Amniotic stem cell (primary cell): Measurements from ENCODE around the gene NDUFA6.
"Not testable (repeated sequence)": the region's sequence is repeated elsewhere in the genome, so short reads cannot be mapped to it uniquely, and the experiment has no call there.

ENCODE experiments used
- DNase-seq: peaks from one replicate; lab custom pipeline; 2025; lab: John Stamatoyannopoulos, UW

Gene NDUFA6

DNA sequence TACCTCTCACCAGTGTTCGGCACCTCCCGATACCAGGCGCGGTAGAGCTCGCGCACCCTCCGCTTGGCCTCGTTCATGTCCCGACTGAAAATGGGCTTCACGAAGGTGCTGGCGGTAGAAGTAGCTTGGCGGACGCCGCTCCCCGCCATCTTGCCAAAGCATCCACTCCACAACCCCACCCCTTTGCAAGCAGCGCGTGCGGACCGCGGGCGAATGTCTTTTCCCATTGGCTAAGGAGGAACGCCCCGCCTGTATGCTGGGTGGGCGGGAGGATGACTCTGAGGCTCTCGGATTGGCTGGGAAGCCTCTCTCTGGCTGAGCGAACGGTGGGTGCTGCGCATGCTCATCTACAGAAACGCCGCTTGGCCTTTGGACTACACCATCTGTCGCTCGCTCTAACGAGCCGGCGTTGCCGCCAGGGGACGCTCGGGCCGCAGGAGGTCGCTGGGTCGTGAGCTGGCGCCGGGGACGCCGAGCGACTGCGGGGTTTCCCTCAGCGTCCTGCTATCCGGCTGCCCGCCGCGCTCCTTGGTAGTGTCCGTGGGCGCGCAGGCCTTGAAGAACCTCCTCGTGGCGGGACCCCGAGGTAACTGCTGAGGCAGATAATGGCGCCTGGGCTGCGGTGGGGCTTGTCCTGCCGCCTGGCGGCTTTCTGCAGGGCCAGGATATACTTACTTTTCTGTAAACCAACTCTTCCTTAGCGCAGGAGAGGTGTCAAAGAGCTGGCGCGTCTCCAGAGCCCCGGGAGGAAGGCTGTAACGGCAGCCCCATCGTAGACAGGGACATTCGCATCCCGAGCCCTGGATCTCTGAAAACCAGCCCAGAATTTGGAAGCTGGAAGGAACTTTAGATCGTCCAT lies at the start of gene NDUFA6:
Gene NDUFA6 (minus strand): TSS at position 177 of the 859 bp plus-strand sequence. CDS start 28 bp downstream, at position 149.
- DNase-seq, result peak; percentile 98

DNA sequence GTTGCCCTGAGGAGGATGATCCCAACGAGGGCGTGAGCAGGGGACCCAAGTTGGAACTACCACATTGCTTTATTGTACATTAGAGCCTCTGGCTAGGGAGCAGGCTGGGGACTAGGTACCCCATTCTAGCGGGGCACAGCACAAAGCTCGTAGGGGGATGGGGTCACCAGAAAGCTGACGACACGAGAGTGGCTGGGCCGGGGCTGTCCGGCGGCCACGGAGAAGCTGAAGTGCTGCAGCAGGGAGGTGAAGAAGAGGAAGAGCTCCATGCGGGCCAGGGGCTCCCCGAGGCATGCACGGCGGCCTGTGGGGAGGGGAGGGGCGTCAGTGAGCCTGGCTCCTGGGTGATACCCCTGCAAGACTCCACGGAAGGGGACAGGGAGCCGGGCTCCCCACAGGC lies 49.6 kb upstream of the NDUFA6 start:
- not testable (repeated sequence) for DNase-seq

DNA sequence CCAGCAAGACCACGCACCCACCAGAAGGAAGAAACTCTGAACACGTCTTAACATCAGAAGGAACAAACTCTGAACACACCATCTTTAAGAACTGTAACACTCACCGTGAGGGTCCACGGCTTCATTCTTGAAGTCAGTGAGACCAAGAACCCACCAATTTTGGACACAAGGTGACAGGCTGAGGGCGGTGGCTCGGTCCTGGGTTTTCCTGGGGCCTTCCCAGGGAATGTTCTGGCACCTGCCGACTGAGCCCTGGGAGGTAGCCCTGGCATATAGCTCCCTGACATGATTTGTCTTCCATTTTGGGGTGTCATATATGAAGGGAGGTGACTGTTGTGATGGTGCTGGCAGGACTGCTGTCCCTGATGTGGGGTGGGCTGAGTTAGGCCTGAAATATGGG lies 48.9 kb upstream of the NDUFA6 start:
- not testable (repeated sequence) for DNase-seq

DNA sequence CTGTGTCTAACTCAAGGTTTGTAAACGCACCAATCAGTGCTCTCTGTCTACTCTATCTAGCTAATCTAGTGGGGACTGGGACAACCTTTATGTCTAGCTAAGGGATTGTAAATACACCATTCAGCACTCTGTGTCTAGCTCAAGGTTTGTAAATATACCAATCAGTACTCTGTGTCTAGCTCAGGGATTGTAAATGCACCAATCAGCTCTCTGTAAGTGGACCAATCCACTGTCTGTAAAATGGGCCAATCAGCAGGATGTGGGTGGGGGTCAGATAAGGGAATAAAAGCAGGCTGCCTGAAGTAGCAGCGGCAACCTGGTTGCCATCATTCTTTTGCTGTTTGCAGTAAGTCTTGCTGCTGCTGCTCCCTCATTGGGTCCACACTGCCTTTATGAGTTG lies 48.4 kb upstream of the NDUFA6 start:
- DNase-seq, result no peak

DNA sequence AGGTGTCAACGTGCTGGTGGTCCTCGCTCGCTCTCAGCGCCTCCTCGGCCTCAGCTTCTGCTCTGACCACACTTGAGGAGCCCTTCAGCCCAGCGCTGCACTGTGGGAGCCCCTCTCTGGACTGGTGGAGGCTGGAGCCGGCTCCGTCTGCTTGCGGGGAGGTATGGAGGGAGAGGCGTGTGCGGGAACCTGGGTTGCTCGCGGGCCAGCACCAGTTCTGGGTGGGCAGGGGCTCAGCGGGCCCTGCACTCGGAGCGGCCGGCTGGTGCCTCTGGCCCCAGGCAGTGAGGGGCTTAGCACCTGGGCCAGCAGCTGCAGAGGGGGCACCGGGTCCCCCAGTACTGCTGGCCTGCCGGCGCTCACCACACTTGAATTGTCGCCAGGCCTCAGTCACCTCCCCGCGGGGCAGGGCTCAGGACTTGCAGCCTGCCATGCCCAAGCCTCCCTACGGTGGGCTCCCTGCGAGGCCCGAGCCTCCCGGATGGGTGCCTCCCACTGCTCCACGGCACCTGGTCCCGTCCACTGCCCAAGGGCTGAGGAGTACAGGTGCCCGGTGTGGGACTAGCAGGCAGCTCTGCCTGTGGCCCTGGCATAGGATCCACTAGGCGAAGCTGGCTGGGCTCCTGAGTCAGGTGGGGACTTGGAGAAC lies 47.7 kb upstream of the NDUFA6 start:
- no peak for DNase-seq

DNA sequence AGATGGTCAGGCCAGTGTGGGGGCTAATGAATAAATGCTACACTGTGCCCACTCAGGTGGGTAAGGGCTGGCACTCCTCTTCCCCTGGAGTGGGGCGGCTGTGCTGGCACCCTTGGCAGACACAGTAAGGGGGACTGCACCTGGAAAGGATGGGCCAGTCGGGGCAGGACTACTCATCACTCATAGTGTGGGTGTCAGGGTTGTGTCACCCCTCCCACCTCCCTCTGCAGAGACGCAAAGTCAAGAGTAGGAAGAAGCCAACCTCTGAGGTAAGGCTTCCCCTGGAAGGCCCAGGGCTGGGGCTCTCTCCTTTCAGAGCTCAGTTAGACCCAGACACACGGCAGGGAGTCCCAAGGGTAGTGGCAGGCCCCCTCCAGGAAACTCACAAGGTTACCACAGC lies 45.1 kb upstream of the NDUFA6 start:
- not testable (repeated sequence) for DNase-seq

DNA sequence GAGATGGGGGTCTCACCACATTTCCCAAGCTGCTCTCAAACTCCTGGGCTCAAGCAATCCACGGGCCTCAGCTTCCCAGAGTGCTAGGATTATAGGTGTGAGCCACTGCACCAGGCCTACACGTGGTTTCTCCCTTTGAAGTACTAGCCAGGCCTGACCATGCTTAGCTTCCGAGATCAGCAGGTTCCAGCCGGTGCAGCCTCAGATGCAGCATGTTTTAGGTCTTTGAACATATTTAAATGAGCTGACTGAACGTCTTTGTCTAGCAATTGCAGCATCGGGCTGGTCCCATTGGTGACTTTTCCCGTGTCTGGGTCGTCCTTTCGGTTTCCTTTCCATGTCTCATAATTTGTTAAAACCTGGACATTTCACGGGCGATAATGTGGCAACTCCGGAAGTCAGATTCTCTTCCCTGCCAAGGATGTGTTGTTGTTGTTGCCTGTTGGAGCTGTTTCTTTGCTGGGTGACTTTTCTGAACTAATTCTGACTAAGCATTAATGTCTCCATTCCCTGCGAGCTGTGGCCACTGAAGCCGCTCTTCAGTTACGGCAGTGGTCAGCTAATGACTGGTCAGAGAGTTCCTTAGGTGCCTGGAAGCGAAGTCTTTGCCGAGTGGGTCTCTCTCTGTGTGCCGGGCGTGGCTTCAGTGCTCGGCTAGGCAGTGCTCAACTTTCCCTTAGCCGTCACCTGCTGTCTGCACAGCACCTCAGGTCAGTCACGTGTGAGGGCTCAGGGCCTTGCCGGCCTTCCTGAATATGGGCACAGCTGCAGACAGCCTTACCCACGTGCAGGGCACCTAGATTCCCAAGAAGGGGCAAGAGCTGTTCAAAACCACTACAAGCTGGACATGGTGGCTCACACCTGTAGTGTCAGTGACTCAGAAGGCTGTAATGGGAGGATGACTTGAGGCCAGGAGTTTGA lies 43.8 kb upstream of the NDUFA6 start:
- DNase-seq, result no peak

DNA sequence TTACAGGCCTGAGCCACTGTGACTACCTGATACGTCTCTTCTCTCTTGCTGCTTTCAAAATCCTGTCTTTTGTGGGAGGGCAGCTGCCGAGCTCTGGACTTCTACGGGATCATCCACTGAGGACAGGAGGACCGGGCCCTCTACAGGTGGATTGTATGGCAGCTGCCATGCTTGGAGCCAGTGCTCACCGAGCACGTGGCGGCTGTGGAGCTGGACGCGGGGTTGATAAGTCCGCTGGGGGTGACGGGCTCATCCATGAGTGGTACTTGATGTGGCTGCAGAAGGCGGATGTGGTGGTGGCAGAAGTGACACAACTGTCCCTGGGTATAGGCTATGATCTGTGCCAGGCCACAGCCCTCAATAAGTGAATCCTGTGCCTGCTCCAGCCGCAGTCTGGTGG lies 41.9 kb upstream of the NDUFA6 start:
- no peak for DNase-seq

DNA sequence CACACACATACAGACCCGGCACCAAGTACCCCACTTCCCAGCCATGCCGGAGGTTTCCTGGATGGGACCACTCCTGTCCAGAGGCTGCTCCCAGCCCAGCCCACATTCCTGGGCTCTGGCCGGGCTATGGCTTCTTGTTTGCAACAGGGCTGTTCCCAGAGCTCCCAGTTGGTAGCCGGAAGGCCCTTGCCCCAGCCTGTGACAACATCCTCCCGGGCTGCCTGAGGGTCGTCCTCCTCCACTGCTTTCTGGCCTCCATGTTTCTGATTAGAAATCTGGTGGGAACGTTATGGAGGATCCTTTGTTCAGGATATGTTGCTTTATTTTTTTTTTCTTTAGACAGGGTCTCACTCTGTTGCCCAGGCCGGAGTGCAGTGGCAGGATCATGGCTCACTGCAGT lies 41.0 kb upstream of the NDUFA6 start:
- DNase-seq, result no peak

DNA sequence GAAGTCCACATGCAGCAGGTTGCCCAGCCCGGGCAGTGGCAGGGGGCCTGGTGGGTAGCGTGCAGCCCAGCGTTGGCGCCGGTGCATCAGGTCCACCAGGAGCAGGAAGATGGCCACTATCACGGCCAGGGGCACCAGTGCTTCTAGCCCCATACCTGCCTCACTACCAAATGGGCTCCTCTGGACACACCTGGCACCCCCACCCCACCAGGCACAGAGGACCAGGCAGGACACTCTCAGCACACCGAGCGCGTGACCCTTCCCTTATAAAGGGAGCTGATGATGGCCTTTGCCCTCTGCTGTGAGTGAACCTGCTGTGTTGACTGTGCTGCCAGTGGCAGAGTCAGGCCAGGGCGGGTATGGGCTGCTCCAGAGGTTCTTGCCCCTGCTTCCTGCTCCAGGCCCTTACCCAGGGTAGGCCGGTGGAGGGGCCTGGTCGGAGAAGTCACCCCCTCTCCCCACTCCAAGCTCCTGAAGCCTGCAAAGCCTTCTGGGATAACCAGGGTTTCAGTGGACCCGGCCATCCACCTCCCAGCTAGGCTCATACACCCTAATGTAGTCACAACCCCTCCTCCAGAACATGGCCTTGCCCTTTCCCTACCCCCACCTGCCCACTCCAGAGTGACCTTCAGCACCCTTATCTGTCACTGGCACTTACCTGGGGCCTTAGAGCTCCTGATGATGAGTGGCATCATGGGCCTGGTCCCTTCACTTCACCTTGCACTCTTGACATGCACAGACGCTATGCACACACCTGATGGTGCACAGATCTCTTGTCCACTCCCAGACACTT lies 40.3 kb upstream of the NDUFA6 start, which contains the start of gene CYP2D6:
Gene CYP2D6 (minus strand): TSS at position 172 of the 793 bp plus-strand sequence. CDS start 19 bp downstream, at position 153.
- DNase-seq, result not testable (repeated sequence)

DNA sequence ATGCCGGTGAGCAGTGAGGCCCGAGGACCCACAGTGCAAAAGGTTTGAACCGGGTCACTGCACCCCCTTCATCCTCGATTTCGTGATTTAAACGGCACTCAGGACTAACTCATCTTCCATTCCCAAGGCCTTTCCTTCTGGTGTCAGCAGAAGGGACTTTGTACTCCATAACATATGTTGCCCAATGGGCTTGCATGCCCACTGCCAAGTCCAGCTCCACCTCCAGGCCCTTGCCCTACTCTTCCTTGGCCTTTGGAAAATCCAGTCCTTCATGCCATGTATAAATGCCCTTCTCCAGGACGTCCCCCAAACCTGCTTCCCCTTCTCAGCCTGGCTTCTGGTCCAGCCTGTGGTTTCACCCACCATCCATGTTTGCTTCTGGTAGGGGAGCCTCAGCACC lies 39.6 kb upstream of the NDUFA6 start:
- not testable (repeated sequence) for DNase-seq

DNA sequence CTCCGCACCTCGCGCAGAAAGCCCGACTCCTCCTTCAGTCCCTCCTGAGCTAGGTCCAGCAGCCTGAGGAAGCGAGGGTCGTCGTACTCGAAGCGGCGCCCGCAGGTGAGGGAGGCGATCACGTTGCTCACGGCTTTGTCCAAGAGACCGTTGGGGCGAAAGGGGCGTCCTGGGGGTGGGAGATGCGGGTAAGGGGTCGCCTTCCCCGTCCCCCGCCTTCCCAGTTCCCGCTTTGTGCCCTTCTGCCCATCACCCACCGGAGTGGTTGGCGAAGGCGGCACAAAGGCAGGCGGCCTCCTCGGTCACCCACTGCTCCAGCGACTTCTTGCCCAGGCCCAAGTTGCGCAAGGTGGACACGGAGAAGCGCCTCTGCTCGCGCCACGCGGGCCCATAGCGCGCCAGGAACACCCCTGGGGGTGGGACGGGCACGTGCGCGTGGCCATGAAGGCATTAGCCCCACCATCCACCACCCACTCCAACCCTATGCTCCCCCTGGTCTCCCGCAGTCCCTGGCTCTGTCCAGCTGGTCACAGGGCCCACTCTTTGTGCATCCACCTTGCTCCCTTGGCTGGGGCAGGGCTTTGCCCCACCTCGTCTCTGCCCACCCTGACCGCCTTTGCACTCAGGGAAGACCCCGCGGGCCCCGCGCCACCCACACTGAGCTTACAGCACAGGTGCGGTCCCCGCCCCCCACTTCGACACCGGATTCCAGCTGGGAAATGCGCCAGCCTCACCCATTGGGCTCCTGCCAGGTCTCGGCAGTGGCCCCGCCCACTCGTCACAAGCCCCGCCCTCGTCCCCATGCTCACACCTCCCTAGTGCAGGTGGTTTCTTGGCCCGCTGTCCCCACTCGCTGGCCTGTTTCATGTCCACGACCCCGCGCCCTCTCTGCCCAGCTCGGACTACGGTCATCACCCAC lies 38.5 kb upstream of the NDUFA6 start:
- not testable (repeated sequence) for DNase-seq

DNA sequence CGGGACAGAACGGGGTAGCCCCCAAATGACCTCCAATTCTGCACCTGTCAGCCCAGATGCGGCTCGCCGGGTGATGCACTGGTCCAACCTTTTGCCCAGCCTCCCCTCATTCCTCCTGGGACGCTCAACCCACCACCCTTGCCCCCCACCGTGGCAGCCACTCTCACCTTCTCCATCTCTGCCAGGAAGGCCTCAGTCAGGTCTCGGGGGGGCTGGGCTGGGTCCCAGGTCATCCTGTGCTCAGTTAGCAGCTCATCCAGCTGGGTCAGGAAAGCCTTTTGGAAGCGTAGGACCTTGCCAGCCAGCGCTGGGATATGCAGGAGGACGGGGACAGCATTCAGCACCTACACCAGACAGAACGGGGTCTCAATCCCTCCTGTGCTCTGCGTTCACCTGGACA lies 37.4 kb upstream of the NDUFA6 start:
- not testable (repeated sequence) for DNase-seq

DNA sequence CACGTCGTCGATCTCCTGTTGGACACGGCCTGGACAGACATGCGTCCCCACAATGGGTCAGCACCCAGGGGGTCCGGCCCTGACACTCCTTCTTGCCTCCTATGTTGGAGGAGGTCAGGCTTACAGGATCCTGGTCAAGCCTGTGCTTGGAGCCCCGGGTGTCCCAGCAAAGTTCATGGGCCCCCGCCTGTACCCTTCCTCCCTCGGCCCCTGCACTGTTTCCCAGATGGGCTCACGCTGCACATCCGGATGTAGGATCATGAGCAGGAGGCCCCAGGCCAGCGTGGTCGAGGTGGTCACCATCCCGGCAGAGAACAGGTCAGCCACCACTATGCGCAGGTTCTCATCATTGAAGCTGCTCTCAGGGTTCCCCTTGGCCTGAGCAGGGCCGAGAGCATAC lies 37.0 kb upstream of the NDUFA6 start:
- no peak for DNase-seq

DNA sequence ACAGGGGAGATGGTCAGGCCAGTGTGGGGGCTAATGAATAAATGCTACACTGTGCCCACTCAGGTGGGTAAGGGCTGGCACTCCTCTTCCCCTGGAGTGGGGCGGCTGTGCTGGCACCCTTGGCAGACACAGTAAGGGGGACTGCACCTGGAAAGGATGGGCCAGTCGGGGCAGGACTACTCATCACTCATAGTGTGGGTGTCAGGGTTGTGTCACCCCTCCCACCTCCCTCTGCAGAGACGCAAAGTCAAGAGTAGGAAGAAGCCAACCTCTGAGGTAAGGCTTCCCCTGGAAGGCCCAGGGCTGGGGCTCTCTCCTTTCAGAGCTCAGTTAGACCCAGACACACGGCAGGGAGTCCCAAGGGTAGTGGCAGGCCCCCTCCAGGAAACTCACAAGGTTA lies 33.0 kb upstream of the NDUFA6 start:
- not testable (repeated sequence) for DNase-seq

DNA sequence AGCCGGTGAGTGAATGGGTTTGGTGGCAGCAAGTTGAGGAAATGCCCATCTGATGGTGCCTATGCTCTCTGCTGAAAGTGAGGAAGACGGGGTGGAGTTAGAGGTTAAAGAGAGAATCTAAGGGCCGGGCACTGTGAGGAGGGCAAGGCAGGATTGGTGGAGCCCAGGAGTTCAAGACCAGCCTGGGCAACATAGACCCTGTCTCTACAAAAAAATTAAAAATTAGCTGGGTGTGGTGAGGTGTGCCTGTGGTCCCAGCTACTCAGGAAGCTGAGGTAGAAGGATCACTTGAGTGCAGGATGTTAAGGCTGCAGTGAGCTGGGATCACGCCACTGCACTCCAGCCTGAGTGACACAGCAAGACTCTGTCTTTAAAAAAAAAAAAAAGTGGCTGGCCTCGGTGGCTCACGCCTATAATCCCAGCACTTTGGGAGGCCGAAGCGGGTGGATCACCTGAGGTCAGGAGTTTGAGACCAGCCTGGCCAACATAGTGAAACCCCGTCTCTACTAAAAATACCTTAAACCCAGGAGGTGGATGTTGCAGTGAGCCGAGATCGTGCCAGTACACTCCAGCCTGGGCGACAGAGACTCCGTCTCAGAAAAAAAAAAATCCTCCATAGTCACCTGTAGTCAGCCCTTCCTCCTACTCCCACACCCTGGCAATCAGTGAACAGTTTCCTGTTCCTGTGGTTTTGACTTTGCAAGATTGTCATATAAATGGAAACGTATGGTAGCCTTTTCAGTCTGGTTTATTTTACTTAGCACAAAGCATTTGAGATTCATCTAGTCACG lies 29.9 kb upstream of the NDUFA6 start:
- DNase-seq, result not testable (repeated sequence)

DNA sequence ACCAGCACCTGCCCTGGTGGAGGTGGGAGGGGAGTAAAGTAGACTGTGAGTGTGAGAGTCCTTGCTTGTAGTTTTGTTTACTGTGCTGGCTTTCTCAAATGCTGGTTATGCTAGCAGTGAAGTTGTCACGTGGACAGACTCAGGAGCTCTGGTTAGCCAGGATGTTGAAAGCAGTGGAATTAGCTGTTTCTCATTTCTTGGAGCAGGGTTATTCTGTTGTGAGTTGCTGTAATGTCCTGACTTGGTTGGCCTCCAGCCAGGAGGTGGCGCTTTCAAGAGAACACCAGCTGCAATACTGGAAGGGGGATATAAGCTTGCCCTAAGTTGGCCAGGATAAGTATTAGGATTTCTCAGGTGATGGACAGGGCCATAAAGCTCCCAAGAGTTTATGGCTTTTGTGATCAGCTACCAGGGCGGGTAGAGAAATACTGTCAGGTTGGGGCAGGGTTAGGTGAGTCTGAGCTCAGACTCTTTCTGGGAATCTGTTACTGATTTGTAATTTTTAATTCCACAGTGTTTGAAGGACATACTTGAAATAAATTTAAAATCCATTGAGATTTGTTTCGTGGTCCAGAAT lies 26.4 kb upstream of the NDUFA6 start:
- DNase-seq, result no peak

DNA sequence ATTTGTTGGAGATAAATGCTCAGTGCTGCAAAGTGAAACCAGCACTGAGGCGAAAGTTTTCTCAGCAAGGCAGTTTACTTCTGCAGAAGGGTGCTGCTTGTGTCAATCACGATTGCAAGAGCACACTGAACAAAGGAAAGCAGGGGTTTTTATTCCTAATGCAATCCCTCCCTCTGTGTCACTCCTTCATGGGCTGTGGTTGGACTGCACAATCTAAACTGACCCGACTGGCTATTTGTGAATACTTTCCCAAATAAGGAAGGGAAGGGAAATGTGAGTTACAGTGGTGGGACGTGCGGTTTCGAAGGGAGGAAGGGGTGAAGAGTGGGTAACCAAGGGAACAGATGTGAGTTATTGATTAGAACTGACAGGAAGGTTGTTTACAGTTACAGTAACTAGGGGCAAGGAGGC lies 24.9 kb upstream of the NDUFA6 start:
- DNase-seq, result not testable (repeated sequence)

DNA sequence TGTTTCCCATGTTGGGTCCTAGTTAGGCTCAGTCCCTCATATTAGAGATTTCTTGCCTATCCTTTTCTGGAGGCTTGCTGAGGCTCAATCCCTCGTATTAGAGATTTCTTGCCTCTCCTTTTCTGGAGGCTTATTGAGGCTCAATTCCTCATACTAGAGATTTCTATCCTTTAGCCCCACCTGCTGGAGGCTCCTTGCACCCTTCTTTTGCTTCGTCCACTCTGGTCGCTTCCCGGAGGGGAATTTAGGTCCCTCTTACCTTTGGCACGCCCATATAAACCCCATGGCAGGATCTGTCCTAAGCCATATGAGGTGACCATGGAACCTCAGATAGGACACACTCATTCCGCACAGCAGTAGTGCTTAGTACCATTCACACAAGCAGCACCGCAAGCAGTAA lies 24.1 kb upstream of the NDUFA6 start:
- no peak for DNase-seq
